Measurements from ENCODE around the gene CAPN12. TPM values are rescaled to one million over a fixed set of nuclear protein-coding genes. Genes with fewer than 3 reads are reported as not detected.
"Not testable (repeated sequence)": the region's sequence is repeated elsewhere in the genome, so short reads cannot be mapped to it uniquely, and the experiment has no call there.

CAPN12 gene
- total RNA-seq, 2 donors from 2014 or later, result 2.3 to 6.0 TPM

- Histone ChIP-seq H3K36me3 (no peaks in the 10 kb centered on the region), H3K4me1 (replicated peaks) (no peaks in the 10 kb centered on the region), H3K27me3 (replicated peaks; ENCODE audit: insufficient read depth) (no peaks in the 10 kb centered on the region), H3K4me3 (no peak within 1 kb of the TSS), H3K9me3 (no peaks in the 10 kb centered on the region), H3K27ac (no peak within 1 kb of the TSS)
- intact Hi-C loops (cut with DNase I), result no loop called here
- WGBS, result 76% methylated on average over 11 of the region's 14 CpGs
- no peak for TF ChIP-seq CTCF (IDR thresholded peaks at IDR 0.05)
- TF ChIP-seq POLR2AphosphoS5 (IDR thresholded peaks at IDR 0.05), result no peak
- no peak for TF ChIP-seq POLR2A (IDR thresholded peaks at IDR 0.05)
- DNase-seq (ENCODE audit: low spot score), result no peak
Observed at GRCh38 chr19:38773469-38774177, 29.3 kb upstream of the CAPN12 start, which contains the start of gene LGALS7. Gene LGALS7 (minus strand): TSS chr19:38773517. CDS start chr19:38773492, 25 bp downstream.

DNA sequence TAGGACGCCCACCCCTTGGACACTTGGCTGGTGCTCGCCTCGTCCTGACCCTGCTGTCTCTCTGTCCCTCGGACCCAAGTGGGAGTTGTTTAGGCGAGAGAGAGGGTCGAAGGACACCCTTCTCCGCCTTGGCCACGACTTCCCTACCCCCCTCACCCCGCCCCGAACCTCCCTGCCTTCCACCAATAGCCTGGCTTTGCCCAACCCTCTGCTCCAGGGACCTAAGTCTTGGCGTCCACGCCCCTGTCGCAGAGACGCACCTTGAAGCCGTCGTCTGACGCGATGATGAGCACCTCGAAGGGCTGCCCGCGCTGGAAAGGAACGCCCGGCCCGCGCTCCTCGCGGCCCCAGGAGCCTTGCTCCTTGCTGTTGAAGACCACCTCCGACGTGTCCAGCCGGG, 27.3 kb upstream of the CAPN12 start:
- intact Hi-C loops (cut with DNase I), result not testable (repeated sequence)

DNA sequence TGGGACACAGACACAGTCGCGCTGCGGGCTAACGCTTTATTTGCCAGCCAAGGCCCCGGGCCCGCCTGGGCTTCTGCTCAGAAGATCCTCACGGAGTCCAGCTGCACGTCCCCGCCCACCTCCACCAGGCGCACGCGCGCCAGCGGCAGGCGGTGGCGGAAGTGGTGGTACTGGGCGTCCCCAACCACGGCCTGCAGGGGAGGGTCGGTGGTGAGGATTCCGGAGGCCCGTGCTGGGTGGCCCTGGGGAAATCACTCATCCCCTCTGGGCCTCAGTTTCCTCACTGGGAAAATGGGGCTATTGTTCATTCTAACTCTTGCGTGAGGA, 26.6 kb upstream of the CAPN12 start:
- H3K4me3 ChIP-seq; H3K9me3 ChIP-seq; H3K36me3 ChIP-seq; H3K4me1 ChIP-seq (replicated peaks); H3K27me3 ChIP-seq (replicated peaks; ENCODE audit: insufficient read depth); H3K27ac ChIP-seq; intact Hi-C loops (cut with DNase I); DNase-seq (ENCODE audit: low spot score): not testable (repeated sequence)
- 9% methylated on average over 1 of the region's 22 CpGs for WGBS

More for the DNA sequence above, 27.3 kb upstream of the CAPN12 start:
- not testable (repeated sequence) for H3K4me1 ChIP-seq (replicated peaks); H3K9me3 ChIP-seq; H3K27ac ChIP-seq; DNase-seq (ENCODE audit: low spot score); H3K4me3 ChIP-seq; H3K27me3 ChIP-seq (replicated peaks; ENCODE audit: insufficient read depth); H3K36me3 ChIP-seq
- no CpG with 5 or more reads among the region's 30 CpGs for WGBS

DNA sequence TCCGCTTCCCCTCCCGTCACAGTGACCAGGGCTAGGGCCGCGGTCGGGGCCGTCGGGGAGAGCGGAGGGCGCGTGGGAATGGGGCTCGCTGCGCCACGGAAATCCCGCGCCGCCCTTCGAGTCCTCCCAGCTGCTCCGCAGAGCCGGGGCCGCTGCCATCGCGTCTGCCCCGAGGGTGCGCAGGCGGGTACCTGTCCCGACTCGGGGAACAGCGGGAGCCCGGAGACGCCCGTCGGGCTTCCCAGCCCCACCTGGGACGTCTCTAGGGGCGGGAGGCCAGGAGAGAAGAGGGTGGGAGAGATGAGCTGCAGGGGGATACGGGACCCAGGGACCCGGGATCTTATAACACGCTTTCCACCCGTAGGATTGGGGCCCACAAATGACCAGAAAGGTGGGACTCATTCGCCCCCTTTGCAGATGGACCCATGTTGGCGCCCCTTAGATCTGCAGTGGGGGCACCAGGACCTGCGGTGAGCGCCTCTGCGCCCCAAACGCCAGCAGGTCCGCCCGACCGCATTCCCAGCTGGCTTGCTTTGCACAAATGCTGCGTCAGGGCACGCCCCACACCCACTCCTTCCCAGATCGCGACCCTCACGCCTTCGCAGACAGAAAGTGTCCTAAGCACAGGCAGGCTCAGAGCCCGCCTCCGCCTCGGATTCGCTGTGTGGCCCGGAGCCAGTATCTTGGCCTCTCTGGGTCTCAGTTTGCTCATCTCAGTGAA, 26.1 kb upstream of the CAPN12 start:
- intact Hi-C loops (cut with DNase I), result not testable (repeated sequence)
- H3K4me3 ChIP-seq, result peak overlapping the region in 1 of 2 donors; percentile 13
- 13% methylated on average over 6 of the region's 58 CpGs for WGBS

GRCh38 chr19:38769635-38770211, 25.4 kb upstream of the CAPN12 start:
- H3K4me3 ChIP-seq, result peak overlapping the region in 1 of 2 donors; percentile 13
- intact Hi-C loops (cut with DNase I), result no loop called here
- TF ChIP-seq POLR2A (IDR thresholded peaks at IDR 0.05), result peak; percentile 30
- peak in 3 of 4 experiments; percentile 68 to 96 (median 74) for TF ChIP-seq CTCF (IDR thresholded peaks at IDR 0.05)
- peak; percentile 77 for TF ChIP-seq POLR2AphosphoS5 (IDR thresholded peaks at IDR 0.05)
- no peaks in the 10 kb centered on the region for H3K27me3 ChIP-seq (replicated peaks; ENCODE audit: insufficient read depth)
- H3K27ac ChIP-seq, result no peak overlapping the region
- 16% methylated on average over 38 of the region's 42 CpGs for WGBS
- H3K36me3 ChIP-seq, result no peaks in the 10 kb centered on the region
- H3K9me3 ChIP-seq, result no peaks in the 10 kb centered on the region
- H3K4me1 ChIP-seq (replicated peaks), result no peaks in the 10 kb centered on the region
- peak; percentile 69 for DNase-seq (ENCODE audit: low spot score)

More for the DNA sequence above, 26.1 kb upstream of the CAPN12 start:
- H3K4me1 ChIP-seq (replicated peaks); H3K27ac ChIP-seq; H3K9me3 ChIP-seq; H3K27me3 ChIP-seq (replicated peaks; ENCODE audit: insufficient read depth); H3K36me3 ChIP-seq; DNase-seq (ENCODE audit: low spot score): not testable (repeated sequence)

- WGBS, result 88% methylated on average over 10 of the region's 10 CpGs
- H3K27me3 ChIP-seq (replicated peaks; ENCODE audit: insufficient read depth), result no peaks in the 10 kb centered on the region
- H3K36me3 ChIP-seq, result no peaks in the 10 kb centered on the region
- no peaks in the 10 kb centered on the region for H3K9me3 ChIP-seq
- DNase-seq (ENCODE audit: low spot score), result no peak
- intact Hi-C loops (cut with DNase I), result no loop called here
- no peaks in the 10 kb centered on the region for H3K4me1 ChIP-seq (replicated peaks)
- no peak overlapping the region for H3K4me3 ChIP-seq
- no peak for TF ChIP-seq POLR2A (IDR thresholded peaks at IDR 0.05)
- no peak for TF ChIP-seq POLR2AphosphoS5 (IDR thresholded peaks at IDR 0.05)
- TF ChIP-seq CTCF (IDR thresholded peaks at IDR 0.05), result no peak
- H3K27ac ChIP-seq, result no peak overlapping the region
Observed at GRCh38 chr19:38766276-38767047, 22.2 kb upstream of the CAPN12 start.

Data from prostate gland (tissue), 2 donors.